A673 (cell line): Measurements from ENCODE around the gene WSCD2. TPM values are rescaled to one million over a fixed set of nuclear protein-coding genes. Genes with fewer than 3 reads are reported as not detected.

Experiments
- BruUV-seq: library from RNA; stranded (reverse); fragments of 400-500 nt; replicated peaks from 2 replicates; lab custom pipeline; 2021; lab: Mats Ljungman, UMichigan
- CTCF ChIA-PET: fragments of 300-600 bp; sonication (Branson Sonifier 250); formaldehyde crosslinking; loops from one replicate; lab custom pipeline; 2022; ENCODE audit warnings: antibody characterized with exemption; lab: Charles Lee
- POLR2A ChIA-PET: fragments of 300-600 bp; sonication (Branson Sonifier 250); formaldehyde crosslinking; loops from one replicate; lab custom pipeline; 2022; ENCODE audit warnings: antibody characterized with exemption; ENCODE audit not compliant: low non-redundant PET; lab: Charles Lee
- DNase-seq: peaks from one replicate; pipeline ENCODE4 v3.0.0-alpha.2; 2015; ENCODE audit warnings: low spot score
- H3K27ac ChIP-seq: fragments of 200-600 bp; sonication (generic); 2 replicates; pipeline ENCODE4 v1.5.1; 2016; ENCODE audit warnings: mixed run types, low read depth, mild to moderate bottlenecking, mixed read lengths, antibody characterized with exemption, low read length; ENCODE audit not compliant: poor library complexity, severe bottlenecking
- H3K27me3 ChIP-seq: fragments of 200-600 bp; sonication (generic); replicated peaks from 2 replicates; pipeline ENCODE4 v1.6.1; 2017; ENCODE audit warnings: mixed run types, low read depth, mild to moderate bottlenecking, mixed read lengths, antibody characterized with exemption, low read length; ENCODE audit not compliant: insufficient read depth, poor library complexity
- H3K36me3 ChIP-seq: fragments of 200-600 bp; sonication (generic); 2 replicates; pipeline ENCODE4 v1.6.1; 2016; ENCODE audit warnings: mixed run types, mild to moderate bottlenecking, mixed read lengths, antibody characterized with exemption, low read length; ENCODE audit not compliant: insufficient read depth, poor library complexity, severe bottlenecking
- H3K4me1 ChIP-seq: fragments of 200-600 bp; sonication (generic); 2 replicates; pipeline ENCODE4 v1.6.1; 2017; ENCODE audit warnings: mixed run types, mild to moderate bottlenecking, mixed read lengths, antibody characterized with exemption, low read length; ENCODE audit not compliant: insufficient read depth, poor library complexity, severe bottlenecking
- H3K4me3 ChIP-seq: fragments of 200-600 bp; sonication (generic); 2 replicates; pipeline ENCODE4 v1.5.1; 2016; ENCODE audit warnings: low read depth, mixed run types, mild to moderate bottlenecking, mixed read lengths, low read length; ENCODE audit not compliant: poor library complexity, severe bottlenecking
- H3K9me3 ChIP-seq: fragments of 200-600 bp; sonication (generic); 2 replicates; pipeline ENCODE4 v1.6.1; 2016; ENCODE audit warnings: mixed run types, low read depth, mild to moderate bottlenecking, mixed read lengths, antibody characterized with exemption, low read length; ENCODE audit not compliant: poor library complexity, severe bottlenecking
- EZH2 ChIP-seq: fragments of 200-600 bp; sonication (generic); IDR thresholded peaks from 2 replicates; pipeline ENCODE4 v1.6.1; 2017; ENCODE audit warnings: borderline replicate concordance, low read depth, mild to moderate bottlenecking, mixed read lengths, antibody characterized with exemption, low read length; ENCODE audit not compliant: poor library complexity, severe bottlenecking
- intact Hi-C: fragments of 100-400 bp; cut with micrococcal nuclease; formaldehyde crosslinking; loops from one replicate; pipeline ENCODE4 v1.10.0; 2022; ENCODE audit not compliant: unreplicated experiment
- total RNA-seq: library from RNA; stranded (reverse); gene quantifications from 2 replicates; pipeline ENCODE4 v1.2.3, GENCODE V29; 2021
- TF ChIP-seq, protein P1 (sequence below): fragments of 300-800, 200-600 bp; sonication (generic); conservative IDR thresholded peaks from 2 replicates; pipeline ENCODE4 v1.5.1; 2017; ENCODE audit warnings: low read depth, mild to moderate bottlenecking, antibody characterized with exemption, low read length, moderate library complexity, mixed read lengths

Gene WSCD2
- total RNA-seq, 1 experiment from 2014 or later = not detected

DNA sequence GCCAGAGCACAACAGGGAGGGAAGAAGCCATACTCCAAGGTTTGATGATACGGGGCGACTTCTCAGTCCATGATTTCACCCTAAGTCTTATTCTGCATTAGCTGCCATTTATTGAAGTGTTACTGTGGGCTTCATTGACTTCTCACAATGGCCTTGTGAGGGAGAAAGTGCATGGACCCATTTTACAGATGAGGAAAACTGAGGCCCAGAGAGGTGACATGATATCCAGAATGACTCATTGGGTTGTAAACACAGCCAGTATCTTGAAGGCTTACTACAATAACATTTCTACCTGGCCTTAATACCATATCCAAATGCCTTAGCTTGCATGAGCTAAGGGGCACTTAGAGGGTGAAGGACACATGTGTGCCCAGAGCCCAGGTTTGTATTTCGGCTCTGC lies 109.4 kb downstream of the WSCD2 start:
- H3K4me3 ChIP-seq = no peak overlapping the region
- H3K27ac ChIP-seq = no peak overlapping the region
- intact Hi-C loops = no loop called here
- H3K9me3 ChIP-seq = peaks cover 8% of the 10 kb centered on the region
- DNase-seq = no peak
- H3K27me3 ChIP-seq = peaks cover 24% of the 10 kb centered on the region
- no peaks in the 10 kb centered on the region for H3K36me3 ChIP-seq
- BruUV-seq = no TSS peak
- ChIA-PET POLR2A (no interaction called here), CTCF (interaction anchor here (0.6 kb wide), 1 partner anchor 272 kb away, joined by 6 read pairs; no protein-coding TSS in a partner anchor)
- TF ChIP-seq, protein P1, sequence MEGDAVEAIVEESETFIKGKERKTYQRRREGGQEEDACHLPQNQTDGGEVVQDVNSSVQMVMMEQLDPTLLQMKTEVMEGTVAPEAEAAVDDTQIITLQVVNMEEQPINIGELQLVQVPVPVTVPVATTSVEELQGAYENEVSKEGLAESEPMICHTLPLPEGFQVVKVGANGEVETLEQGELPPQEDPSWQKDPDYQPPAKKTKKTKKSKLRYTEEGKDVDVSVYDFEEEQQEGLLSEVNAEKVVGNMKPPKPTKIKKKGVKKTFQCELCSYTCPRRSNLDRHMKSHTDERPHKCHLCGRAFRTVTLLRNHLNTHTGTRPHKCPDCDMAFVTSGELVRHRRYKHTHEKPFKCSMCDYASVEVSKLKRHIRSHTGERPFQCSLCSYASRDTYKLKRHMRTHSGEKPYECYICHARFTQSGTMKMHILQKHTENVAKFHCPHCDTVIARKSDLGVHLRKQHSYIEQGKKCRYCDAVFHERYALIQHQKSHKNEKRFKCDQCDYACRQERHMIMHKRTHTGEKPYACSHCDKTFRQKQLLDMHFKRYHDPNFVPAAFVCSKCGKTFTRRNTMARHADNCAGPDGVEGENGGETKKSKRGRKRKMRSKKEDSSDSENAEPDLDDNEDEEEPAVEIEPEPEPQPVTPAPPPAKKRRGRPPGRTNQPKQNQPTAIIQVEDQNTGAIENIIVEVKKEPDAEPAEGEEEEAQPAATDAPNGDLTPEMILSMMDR = no peak
- no peak for TF ChIP-seq EZH2
- H3K4me1 ChIP-seq = no peaks in the 10 kb centered on the region

DNA sequence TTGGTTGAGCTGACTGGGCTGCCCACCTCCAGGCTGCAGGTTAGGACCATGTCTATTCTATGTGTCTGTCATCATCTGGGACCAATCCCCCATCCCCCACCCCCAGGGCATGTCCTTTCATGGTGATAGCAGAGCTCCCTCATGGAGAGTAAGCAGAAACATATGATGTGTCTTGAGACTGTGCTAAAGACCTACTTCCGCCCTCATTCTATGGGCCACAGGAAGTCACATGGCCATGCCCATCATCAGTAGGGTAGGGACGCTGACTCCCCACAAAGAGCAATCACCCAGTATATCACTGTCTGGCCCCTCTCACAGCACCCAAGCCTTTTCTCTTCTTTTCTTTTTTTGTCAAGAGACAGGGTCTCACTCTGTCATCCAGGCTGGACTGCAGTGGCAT lies 110.3 kb downstream of the WSCD2 start:
- Histone ChIP-seq H3K4me1 (no peaks in the 10 kb centered on the region), H3K27me3 (peaks cover 27% of the 10 kb centered on the region), H3K27ac (no peak overlapping the region), H3K4me3 (no peak overlapping the region), H3K36me3 (no peaks in the 10 kb centered on the region), H3K9me3 (peaks cover 8% of the 10 kb centered on the region)
- POLR2A ChIA-PET = no interaction called here
- DNase-seq = no peak
- CTCF ChIA-PET = no interaction called here
- intact Hi-C loops = no loop called here
- BruUV-seq = no TSS peak
- TF ChIP-seq EZH2 = no peak
- TF ChIP-seq, protein P1 = no peak

DNA sequence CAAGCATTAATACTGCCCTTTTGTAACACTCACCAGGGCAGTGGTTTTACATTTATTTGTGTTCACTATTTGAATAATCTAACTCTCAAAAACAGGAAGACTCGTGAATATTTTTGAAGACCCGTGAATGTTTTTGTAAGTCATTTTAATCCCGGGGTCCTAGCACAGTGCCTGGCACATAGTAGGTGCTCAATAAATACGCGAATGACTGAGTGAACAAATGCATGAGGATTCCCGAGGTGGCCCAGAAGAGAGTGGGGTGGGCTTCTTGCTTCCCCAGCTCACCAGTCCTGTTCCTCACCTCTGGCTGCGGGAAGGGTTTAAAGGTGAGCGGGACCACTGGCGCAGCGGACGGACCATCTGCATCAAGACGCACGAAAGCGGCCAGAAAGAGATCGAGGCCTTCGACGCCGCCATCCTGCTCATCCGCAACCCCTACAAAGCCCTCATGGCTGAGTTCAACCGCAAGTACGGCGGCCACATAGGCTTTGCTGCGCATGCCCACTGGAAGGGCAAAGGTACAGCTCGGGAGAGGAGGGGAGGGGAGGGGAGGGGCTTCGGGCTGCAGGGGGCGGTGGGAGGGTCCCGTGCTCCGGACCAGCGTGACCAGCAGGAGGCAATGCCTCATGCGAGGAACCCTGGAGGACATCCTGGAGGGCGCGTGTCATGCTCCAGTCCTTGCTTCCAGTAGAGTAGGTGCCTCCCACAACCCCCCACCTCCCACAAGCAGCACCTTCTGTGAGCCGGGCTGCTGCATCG lies 111.1 kb downstream of the WSCD2 start:
- Histone ChIP-seq H3K27me3 (peaks cover 25% of the 10 kb centered on the region), H3K4me3 (no peak overlapping the region), H3K4me1 (no peaks in the 10 kb centered on the region), H3K9me3 (peaks cover 8% of the 10 kb centered on the region), H3K36me3 (no peaks in the 10 kb centered on the region), H3K27ac (no peak overlapping the region)
- intact Hi-C loops = no loop called here
- BruUV-seq = no TSS peak
- ChIA-PET CTCF (no interaction called here), POLR2A (no interaction called here)
- TF ChIP-seq EZH2 = no peak
- TF ChIP-seq, protein P1 = no peak
- no peak for DNase-seq
